ENCODE data around the gene STRC.
"Not testable (repeated sequence)": the region's sequence is repeated elsewhere in the genome, so short reads cannot be mapped to it uniquely, and the experiment has no call there.

Gene STRC
- long read RNA-seq: 0 reads

DNA sequence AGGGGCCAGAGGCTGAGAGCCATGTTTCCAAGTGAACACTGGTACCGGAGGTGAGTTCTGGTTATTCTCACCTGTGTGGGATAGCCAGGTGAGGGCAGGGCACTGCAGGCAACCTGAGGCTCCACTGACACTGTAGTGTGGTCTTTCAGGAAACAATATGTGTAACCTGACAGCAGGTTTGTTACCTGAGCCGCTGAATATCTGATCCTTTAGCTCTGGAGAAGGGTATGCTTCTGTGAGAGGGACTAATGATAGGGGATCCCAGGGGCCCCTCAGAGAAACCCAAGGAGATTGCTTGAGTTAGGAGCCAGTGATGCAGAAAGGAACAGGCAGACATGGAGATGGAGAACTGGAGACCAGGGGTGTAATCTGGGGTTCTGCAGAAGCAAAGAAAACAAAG is at the start of gene STRC:
TSS of gene STRC (minus strand) at position 101 of the 400 bp plus-strand sequence. CDS start at position 23, 78 bp downstream.
- H3K27ac ChIP-seq (replicated peaks); DNase-seq (ENCODE audit: low read depth in 1 of 2, low spot score in 1 of 2); H3K4me3 ChIP-seq (replicated peaks; ENCODE audit: insufficient read depth, low read length); H3K27me3 ChIP-seq (ENCODE audit: insufficient read depth, poor library complexity, severe bottlenecking): not testable (repeated sequence)

- not testable (repeated sequence) for DNase-seq (ENCODE audit: low read depth in 1 of 2, low spot score in 1 of 2); H3K27me3 ChIP-seq (ENCODE audit: insufficient read depth, poor library complexity, severe bottlenecking); H3K4me3 ChIP-seq (replicated peaks; ENCODE audit: insufficient read depth, low read length); H3K27ac ChIP-seq (replicated peaks)
Measured at GRCh38 chr15:43666177-43666576, 47.6 kb upstream of the STRC start.

DNA sequence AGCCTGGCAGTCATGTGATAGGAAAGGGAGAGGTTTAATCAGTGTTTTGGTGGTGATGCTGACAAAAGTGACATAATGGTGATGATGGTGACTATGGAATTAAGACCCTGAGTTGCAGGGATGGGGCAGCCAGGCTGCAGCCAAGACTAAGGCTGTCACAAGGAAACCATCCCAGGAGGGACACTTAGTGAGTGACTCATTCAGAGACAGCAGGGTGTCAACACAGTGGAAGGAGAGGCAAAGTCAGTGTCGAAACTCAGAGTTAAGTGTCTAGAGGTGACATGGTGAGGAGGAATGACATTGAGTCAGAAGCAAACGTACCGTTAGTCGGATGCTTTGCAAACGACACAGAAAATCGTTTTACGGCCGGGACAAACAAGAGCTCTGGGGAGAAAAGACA is 44.7 kb upstream of the STRC start:
- H3K4me3 ChIP-seq (replicated peaks; ENCODE audit: insufficient read depth, low read length); H3K27me3 ChIP-seq (ENCODE audit: insufficient read depth, poor library complexity, severe bottlenecking); H3K27ac ChIP-seq (replicated peaks); DNase-seq (ENCODE audit: low read depth in 1 of 2, low spot score in 1 of 2): not testable (repeated sequence)

DNA sequence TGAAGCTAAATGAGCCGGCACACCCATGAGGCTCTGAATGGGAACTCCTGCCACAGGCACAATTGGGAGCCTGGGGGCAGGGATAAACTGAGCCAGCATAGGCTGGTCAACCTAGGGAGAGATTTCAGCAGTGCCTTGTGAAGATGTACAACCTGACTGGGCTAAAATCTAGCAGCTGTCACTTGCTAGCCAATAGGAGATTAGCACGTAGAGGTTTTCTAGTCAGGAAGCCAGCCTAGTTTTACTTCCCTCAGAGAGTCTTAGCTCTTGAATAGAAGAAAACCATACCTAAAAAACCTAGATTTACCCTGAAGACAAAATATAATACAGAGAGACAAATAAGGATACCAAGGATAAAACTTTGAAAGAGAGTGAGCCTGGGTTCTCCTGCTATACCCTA is 43.7 kb upstream of the STRC start:
- not testable (repeated sequence) for H3K27ac ChIP-seq (replicated peaks); H3K27me3 ChIP-seq (ENCODE audit: insufficient read depth, poor library complexity, severe bottlenecking); DNase-seq (ENCODE audit: low read depth in 1 of 2, low spot score in 1 of 2); H3K4me3 ChIP-seq (replicated peaks; ENCODE audit: insufficient read depth, low read length)

DNA sequence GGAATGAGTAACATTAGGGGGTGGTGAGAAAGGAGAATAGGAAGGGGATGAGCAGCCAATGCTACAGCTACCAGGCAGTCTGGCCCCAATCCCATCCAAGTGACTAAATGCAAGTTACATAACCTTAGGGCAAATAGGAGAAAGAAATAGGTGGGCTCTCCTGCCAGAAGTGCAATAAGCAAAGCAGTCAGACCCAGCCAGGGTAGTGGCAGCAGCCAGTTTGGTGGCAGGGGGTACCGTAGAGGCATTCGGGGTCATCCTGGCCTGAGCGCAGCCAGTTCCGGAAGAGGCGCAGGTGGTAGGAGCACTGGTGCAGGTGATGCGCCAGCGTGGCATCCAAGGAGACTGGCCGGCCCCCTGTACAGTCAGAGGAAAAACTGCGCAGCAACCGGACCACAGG is 41.1 kb upstream of the STRC start:
- not testable (repeated sequence) for DNase-seq (ENCODE audit: low read depth in 1 of 2, low spot score in 1 of 2); H3K4me3 ChIP-seq (replicated peaks; ENCODE audit: insufficient read depth, low read length); H3K27me3 ChIP-seq (ENCODE audit: insufficient read depth, poor library complexity, severe bottlenecking); H3K27ac ChIP-seq (replicated peaks)

DNA sequence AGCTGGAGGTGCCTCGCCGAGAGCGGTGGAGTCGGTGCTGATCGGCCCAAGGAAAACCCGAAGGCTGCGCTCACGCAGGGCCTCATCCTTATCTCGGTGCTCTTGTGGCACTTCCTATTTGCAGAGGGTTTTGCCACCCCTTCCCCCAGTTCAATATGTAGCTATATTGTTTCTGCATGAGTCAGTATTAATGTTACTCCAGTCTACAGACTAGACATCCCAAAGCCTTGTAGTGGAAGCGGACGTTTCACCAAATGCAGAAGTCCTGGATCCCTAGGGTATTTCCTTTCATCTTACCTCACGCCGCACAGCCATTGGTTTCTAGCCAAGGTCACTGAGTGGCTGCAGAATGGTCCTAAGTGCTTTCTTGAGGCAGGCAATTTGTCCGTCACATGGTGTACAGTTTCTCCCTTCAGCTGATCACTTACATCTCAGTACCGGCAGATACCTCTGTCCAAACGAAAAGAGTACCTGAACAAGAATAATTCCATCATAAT is 30.9 kb upstream of the STRC start:
- DNase-seq (ENCODE audit: low read depth in 1 of 2, low spot score in 1 of 2); H3K27ac ChIP-seq (replicated peaks); H3K4me3 ChIP-seq (replicated peaks; ENCODE audit: insufficient read depth, low read length): not testable (repeated sequence)

DNA sequence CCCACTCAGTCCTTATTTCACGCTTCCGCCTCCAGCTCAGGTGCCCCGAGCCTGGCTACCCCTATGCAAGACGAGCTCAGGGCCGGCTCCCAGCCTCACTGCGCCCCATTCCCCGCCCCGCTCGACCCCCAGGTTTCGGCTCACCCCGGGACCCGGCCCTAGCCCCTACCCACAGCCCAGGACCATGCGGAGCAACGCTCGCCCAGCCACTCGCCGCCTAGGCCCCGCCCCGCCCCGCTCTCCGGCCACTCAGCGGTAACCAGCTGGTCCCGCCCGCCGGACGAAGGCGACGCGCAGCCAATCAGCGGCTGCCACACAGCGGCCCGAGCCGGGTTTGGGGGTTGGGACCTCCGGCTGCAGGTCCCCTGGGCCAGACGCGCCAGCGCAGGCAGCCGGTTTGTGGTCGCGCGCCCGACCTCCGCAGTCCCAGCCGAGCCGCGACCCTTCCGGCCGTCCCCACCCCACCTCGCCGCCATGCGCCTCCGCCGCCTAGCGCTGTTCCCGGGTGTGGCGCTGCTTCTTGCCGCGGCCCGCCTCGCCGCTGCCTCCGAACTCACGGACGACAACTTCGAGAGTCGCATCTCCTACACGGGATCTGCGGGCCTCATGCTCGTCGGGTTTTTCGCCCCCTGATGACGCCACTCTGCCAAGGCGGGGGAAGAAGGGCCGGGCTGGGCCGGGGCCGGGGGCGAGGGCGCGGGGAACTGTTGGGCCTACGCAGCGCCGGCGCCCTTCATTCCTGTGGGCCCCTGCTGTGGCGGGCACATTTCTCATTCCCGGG is 30.2 kb upstream of the STRC start, which contains the start of gene CATSPER2:
TSS of gene CATSPER2 (minus strand) at position 196 of the 781 bp plus-strand sequence. CDS start 783 bp downstream, outside the sequence.
- DNase-seq (ENCODE audit: low read depth in 1 of 2, low spot score in 1 of 2): no peak
- Histone ChIP-seq H3K27me3 (ENCODE audit: insufficient read depth, poor library complexity, severe bottlenecking) (no peaks in the 10 kb centered on the region), H3K4me3 (replicated peaks; ENCODE audit: insufficient read depth, low read length) (no peak within 1 kb of the TSS), H3K27ac (replicated peaks) (no peak within 1 kb of the TSS)
- TF ChIP-seq GABPA (IDR thresholded peaks at IDR 0.05; ENCODE audit: low read depth) (no peak), POLR2AphosphoS5 (IDR thresholded peaks at IDR 0.05; ENCODE audit: low read depth) (no peak), SPI1 (IDR thresholded peaks at IDR 0.05; ENCODE audit: borderline replicate concordance, low read depth) (no peak), REST (IDR thresholded peaks at IDR 0.05; ENCODE audit: insufficient replicate concordance, low read depth) (no peak), CTCF (IDR thresholded peaks at IDR 0.05; ENCODE audit: insufficient read depth, low read length) (no peak)

More for the DNA sequence above, 30.9 kb upstream of the STRC start:
- H3K27me3 ChIP-seq (ENCODE audit: insufficient read depth, poor library complexity, severe bottlenecking): not testable (repeated sequence)

DNA sequence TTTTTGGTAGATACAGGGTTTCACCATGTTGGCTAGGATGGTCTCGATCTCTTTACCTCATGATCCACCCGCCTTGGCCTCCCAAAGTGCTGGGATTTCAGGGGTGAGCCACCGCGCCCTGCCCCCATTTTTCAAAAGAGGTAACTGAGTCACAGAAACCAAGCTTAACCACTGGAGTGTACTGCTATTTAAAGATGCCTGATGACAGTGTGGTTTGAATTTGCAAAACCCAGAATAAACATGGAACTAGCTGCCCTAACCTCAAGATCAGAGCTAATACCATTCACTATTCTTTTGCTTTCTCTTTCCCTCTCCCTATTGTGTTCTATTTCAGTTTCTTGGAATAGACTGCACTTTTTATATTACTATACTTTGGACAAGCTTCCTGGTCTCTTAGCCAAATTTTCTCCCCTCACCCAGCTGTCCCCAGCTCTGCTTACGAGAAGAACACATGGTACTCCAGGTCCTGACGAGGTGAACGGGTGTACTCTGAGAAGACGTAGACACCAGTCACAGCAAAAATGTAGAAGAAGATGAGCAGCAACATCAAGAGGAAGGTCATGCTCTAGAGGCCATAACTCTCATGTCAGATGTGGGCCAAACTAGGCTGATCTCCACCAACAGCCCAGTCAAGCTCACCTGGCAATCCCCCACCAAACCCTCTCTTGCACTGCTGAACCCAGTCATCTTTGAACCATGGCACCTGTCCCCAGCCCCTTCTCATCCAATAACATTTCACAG is 20.0 kb upstream of the STRC start:
- not testable (repeated sequence) for H3K27me3 ChIP-seq (ENCODE audit: insufficient read depth, poor library complexity, severe bottlenecking); H3K4me3 ChIP-seq (replicated peaks; ENCODE audit: insufficient read depth, low read length); H3K27ac ChIP-seq (replicated peaks); DNase-seq (ENCODE audit: low read depth in 1 of 2, low spot score in 1 of 2)

DNA sequence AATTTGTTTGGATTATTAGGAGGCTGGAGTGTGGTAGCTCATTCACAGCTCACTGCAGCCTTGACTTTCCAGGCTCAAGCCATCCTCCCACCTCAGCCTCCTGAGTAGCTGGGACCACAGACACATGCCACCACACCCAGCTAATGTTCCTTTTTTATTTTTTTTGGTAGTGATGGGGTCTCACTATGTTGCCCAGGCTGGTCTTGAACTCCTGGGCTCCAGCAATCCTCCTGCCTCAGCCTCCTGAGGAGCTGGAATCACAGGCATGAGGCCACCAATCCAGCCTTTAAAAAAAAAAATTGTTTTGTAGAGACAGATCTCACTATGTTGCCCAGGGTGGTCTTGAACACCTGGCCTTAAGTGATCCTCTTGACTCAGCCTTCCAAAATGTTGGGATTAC is 8.3 kb upstream of the STRC start:
- H3K27me3 ChIP-seq (ENCODE audit: insufficient read depth, poor library complexity, severe bottlenecking); H3K4me3 ChIP-seq (replicated peaks; ENCODE audit: insufficient read depth, low read length); DNase-seq (ENCODE audit: low read depth in 1 of 2, low spot score in 1 of 2); H3K27ac ChIP-seq (replicated peaks): not testable (repeated sequence)
